Astrocyte (in vitro differentiated cells and primary cell): Measurements from ENCODE around the gene GP9.

Experiments
- CTCF ChIP-seq: IDR thresholded peaks from 2 replicates; pipeline ENCODE4 v1.5.1; 2011; ENCODE audit warnings: low read depth, mild to moderate bottlenecking, inconsistent platforms, low read length, moderate library complexity; ENCODE audit not compliant: insufficient read depth
- EZH2 ChIP-seq: IDR thresholded peaks from 2 replicates; pipeline ENCODE4 v1.6.1; 2012; ENCODE audit warnings: mild to moderate bottlenecking, low read length, inconsistent platforms; ENCODE audit not compliant: insufficient read depth

- TF ChIP-seq CTCF (no peak), EZH2 (no peak)
These were observed 34.7 kb upstream of the GP9 start for GRCh38 chr3:129025691-129026435.
